ENCODE data around the gene IL1RAP.

DNA sequence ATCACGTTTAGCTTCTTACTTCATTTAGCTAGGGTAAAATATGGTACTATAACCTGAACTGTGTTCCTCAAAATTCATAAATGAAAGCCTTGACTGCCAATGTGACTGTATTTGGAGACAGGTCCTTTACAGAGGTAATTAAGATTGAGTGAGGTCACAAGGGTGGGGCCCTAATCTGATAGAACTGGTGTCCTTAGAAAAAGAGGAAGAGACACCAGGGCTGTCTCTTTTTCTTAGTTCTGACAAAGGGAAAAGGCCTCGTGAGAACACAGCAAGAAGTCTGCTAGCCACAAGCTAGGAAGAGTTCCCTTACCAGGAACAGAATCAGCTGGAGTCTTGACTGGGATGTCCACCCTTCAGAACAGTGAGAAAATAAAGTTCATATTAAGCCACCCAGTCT is 185.9 kb downstream of the IL1RAP start:
- TF ChIP-seq, protein P1, sequence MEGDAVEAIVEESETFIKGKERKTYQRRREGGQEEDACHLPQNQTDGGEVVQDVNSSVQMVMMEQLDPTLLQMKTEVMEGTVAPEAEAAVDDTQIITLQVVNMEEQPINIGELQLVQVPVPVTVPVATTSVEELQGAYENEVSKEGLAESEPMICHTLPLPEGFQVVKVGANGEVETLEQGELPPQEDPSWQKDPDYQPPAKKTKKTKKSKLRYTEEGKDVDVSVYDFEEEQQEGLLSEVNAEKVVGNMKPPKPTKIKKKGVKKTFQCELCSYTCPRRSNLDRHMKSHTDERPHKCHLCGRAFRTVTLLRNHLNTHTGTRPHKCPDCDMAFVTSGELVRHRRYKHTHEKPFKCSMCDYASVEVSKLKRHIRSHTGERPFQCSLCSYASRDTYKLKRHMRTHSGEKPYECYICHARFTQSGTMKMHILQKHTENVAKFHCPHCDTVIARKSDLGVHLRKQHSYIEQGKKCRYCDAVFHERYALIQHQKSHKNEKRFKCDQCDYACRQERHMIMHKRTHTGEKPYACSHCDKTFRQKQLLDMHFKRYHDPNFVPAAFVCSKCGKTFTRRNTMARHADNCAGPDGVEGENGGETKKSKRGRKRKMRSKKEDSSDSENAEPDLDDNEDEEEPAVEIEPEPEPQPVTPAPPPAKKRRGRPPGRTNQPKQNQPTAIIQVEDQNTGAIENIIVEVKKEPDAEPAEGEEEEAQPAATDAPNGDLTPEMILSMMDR (IDR thresholded peaks at IDR 0.05; ENCODE audit: extremely low read depth in 1 of 2, insufficient read depth in 1 of 2, low read depth in 1 of 2, low read length in 2 of 2), result no peak
- TF ChIP-seq FOS (IDR thresholded peaks at IDR 0.05; ENCODE audit: borderline replicate concordance, insufficient read depth, low read length) (no peak), POLR2A (IDR thresholded peaks at IDR 0.05; ENCODE audit: low read depth, low read length) (no peak), MYC (IDR thresholded peaks at IDR 0.05; ENCODE audit: low read depth, low read length) (no peak), EZH2 (IDR thresholded peaks at IDR 0.05; ENCODE audit: borderline replicate concordance, low read depth, low read length, severe bottlenecking) (no peak)

Data from endothelial cell of umbilical vein (primary cell).